IPS-18a (cell line): ENCODE results near the gene LMF1.
"Not testable (repeated sequence)": the region's sequence is repeated elsewhere in the genome, so short reads cannot be mapped to it uniquely, and the experiment has no call there.

Experiments
- H3K27ac ChIP-seq: one replicate; pipeline ENCODE4 v1.5.1; 2013; ENCODE audit warnings: low read length
- H3K27me3 ChIP-seq: one replicate; pipeline ENCODE4 v1.6.1; 2013; ENCODE audit warnings: mild to moderate bottlenecking, low read length; ENCODE audit not compliant: control insufficient read depth, insufficient read depth
- H3K36me3 ChIP-seq: one replicate; pipeline ENCODE4 v1.6.1; 2013; ENCODE audit warnings: low read depth, low read length; ENCODE audit not compliant: control insufficient read depth
- H3K4me1 ChIP-seq: one replicate; pipeline ENCODE4 v1.6.1; 2013; ENCODE audit warnings: low read depth, low read length; ENCODE audit not compliant: control insufficient read depth
- H3K4me3 ChIP-seq: one replicate; pipeline ENCODE4 v1.5.1; 2013; ENCODE audit warnings: low read length
- H3K9ac ChIP-seq: one replicate; pipeline ENCODE4 v1.6.1; 2013; ENCODE audit warnings: mild to moderate bottlenecking, low read length, moderate library complexity
- H3K9me3 ChIP-seq: one replicate; pipeline ENCODE4 v1.6.1; 2013; ENCODE audit warnings: low read depth, low read length; ENCODE audit not compliant: control insufficient read depth

LMF1 gene

GRCh38 chr16:840561-841454 lies 130.0 kb downstream of the LMF1 start:
- Histone ChIP-seq H3K9me3 (peaks cover 12% of the 10 kb centered on the region), H3K27me3 (no peaks in the 10 kb centered on the region), H3K4me3 (no peak overlapping the region), H3K4me1 (no peaks in the 10 kb centered on the region), H3K9ac (no peak overlapping the region), H3K36me3 (no peaks in the 10 kb centered on the region), H3K27ac (no peak overlapping the region)

GRCh38 chr16:839643-840408 lies 131.0 kb downstream of the LMF1 start:
- H3K27ac ChIP-seq = no peak overlapping the region
- H3K4me3 ChIP-seq = no peak overlapping the region
- H3K36me3 ChIP-seq = no peaks in the 10 kb centered on the region
- H3K9ac ChIP-seq = no peak overlapping the region
- H3K27me3 ChIP-seq = no peaks in the 10 kb centered on the region
- H3K9me3 ChIP-seq = peaks cover 13% of the 10 kb centered on the region
- no peaks in the 10 kb centered on the region for H3K4me1 ChIP-seq

- H3K9me3 ChIP-seq = peaks cover 13% of the 10 kb centered on the region
- H3K4me3 ChIP-seq = no peak overlapping the region
- H3K36me3 ChIP-seq = no peaks in the 10 kb centered on the region
- H3K4me1 ChIP-seq = no peaks in the 10 kb centered on the region
- H3K9ac ChIP-seq = no peak overlapping the region
- H3K27ac ChIP-seq = no peak overlapping the region
- H3K27me3 ChIP-seq = no peaks in the 10 kb centered on the region
Measured at GRCh38 chr16:838741-839140, 132.0 kb downstream of the LMF1 start.

- not testable (repeated sequence) for H3K27ac ChIP-seq, H3K27me3 ChIP-seq, H3K36me3 ChIP-seq, H3K4me3 ChIP-seq, H3K9ac ChIP-seq, H3K4me1 ChIP-seq
- peaks cover 13% of the 10 kb centered on the region for H3K9me3 ChIP-seq
Measured at GRCh38 chr16:836822-837221, 134.0 kb downstream of the LMF1 start.

- Histone ChIP-seq H3K9ac (no peak overlapping the region), H3K4me1 (no peaks in the 10 kb centered on the region), H3K27ac (no peak overlapping the region), H3K27me3 (no peaks in the 10 kb centered on the region), H3K4me3 (no peak overlapping the region), H3K36me3 (no peaks in the 10 kb centered on the region), H3K9me3 (peaks cover 13% of the 10 kb centered on the region)
Measured at GRCh38 chr16:836221-836620, 134.6 kb downstream of the LMF1 start.

- Histone ChIP-seq H3K4me1 (no peaks in the 10 kb centered on the region), H3K27ac (no peak overlapping the region), H3K4me3 (no peak overlapping the region), H3K9ac (no peak overlapping the region), H3K27me3 (no peaks in the 10 kb centered on the region), H3K9me3 (peaks cover 13% of the 10 kb centered on the region), H3K36me3 (no peaks in the 10 kb centered on the region)
Measured at GRCh38 chr16:835373-835772, 135.4 kb downstream of the LMF1 start.

GRCh38 chr16:833411-833810 lies 137.4 kb downstream of the LMF1 start:
- Histone ChIP-seq H3K27ac (no peak overlapping the region), H3K9ac (no peak overlapping the region), H3K4me3 (no peak overlapping the region), H3K27me3 (no peaks in the 10 kb centered on the region), H3K4me1 (no peaks in the 10 kb centered on the region), H3K36me3 (no peaks in the 10 kb centered on the region), H3K9me3 (peaks cover 13% of the 10 kb centered on the region)

- H3K27ac ChIP-seq = no peak overlapping the region
Measured at GRCh38 chr16:832652-833336, 138.0 kb downstream of the LMF1 start.

GRCh38 chr16:831571-832413 lies 139.0 kb downstream of the LMF1 start:
- H3K9me3 ChIP-seq = peaks cover 10% of the 10 kb centered on the region
- H3K36me3 ChIP-seq = no peaks in the 10 kb centered on the region
- H3K27me3 ChIP-seq = no peaks in the 10 kb centered on the region
- no peak overlapping the region for H3K9ac ChIP-seq
- H3K4me1 ChIP-seq = no peaks in the 10 kb centered on the region
- H3K27ac ChIP-seq = no peak overlapping the region
- H3K4me3 ChIP-seq = no peak overlapping the region

More at GRCh38 chr16:832652-833336, 138.0 kb downstream of the LMF1 start:
- Histone ChIP-seq H3K9ac (no peak overlapping the region), H3K27me3 (no peaks in the 10 kb centered on the region), H3K4me1 (no peaks in the 10 kb centered on the region), H3K9me3 (peaks cover 13% of the 10 kb centered on the region), H3K36me3 (no peaks in the 10 kb centered on the region), H3K4me3 (no peak overlapping the region)

GRCh38 chr16:830871-831570 lies 139.8 kb downstream of the LMF1 start:
- Histone ChIP-seq H3K9ac (no peak overlapping the region), H3K36me3 (no peaks in the 10 kb centered on the region), H3K9me3 (peaks cover 3% of the 10 kb centered on the region), H3K4me3 (no peak overlapping the region), H3K27me3 (no peaks in the 10 kb centered on the region), H3K4me1 (no peaks in the 10 kb centered on the region), H3K27ac (no peak overlapping the region)
